ENCODE data around the gene NRP1. TPM values are rescaled to one million over a fixed set of nuclear protein-coding genes. Genes with fewer than 3 reads are reported as not detected.

Gene NRP1
- total RNA-seq (ENCODE audit: low replicate concordance): 185 and 332 TPM in 2 replicates

GRCh38 chr10:33334153-33334804, at the start of gene NRP1:
Gene NRP1, minus strand, starts transcription at chr10:33334667. Its CDS starts 285 bp downstream, at chr10:33334382.

